Fibroblast of villous mesenchyme (primary cell): Measurements from ENCODE around the gene FAM78A. TPM values are rescaled to one million over a fixed set of nuclear protein-coding genes. Genes with fewer than 3 reads are reported as not detected.
"Not testable (repeated sequence)": the region's sequence is repeated elsewhere in the genome, so short reads cannot be mapped to it uniquely, and the experiment has no call there.

Source experiments
- DNase-seq: peaks from one replicate; pipeline ENCODE4 v3.0.0-alpha.2; 2010; ENCODE audit warnings: low read depth
- H3K4me3 ChIP-seq: 2 replicates; pipeline ENCODE4 v1.5.1; 2011; ENCODE audit warnings: low read depth, mild to moderate bottlenecking, low read length
- CTCF ChIP-seq: IDR thresholded peaks from 2 replicates; pipeline ENCODE4 v1.5.1; 2012; ENCODE audit warnings: low read depth, mild to moderate bottlenecking, low read length; ENCODE audit not compliant: insufficient read depth
- total RNA-seq: library from RNA; depleted of rRNA; stranded (reverse); fragments of >200 nt; gene quantifications from 2 replicates; pipeline ENCODE4 v1.2.3, GENCODE V29; 2012

FAM78A gene
- total RNA-seq, 1 donor: 0.43 TPM

DNA sequence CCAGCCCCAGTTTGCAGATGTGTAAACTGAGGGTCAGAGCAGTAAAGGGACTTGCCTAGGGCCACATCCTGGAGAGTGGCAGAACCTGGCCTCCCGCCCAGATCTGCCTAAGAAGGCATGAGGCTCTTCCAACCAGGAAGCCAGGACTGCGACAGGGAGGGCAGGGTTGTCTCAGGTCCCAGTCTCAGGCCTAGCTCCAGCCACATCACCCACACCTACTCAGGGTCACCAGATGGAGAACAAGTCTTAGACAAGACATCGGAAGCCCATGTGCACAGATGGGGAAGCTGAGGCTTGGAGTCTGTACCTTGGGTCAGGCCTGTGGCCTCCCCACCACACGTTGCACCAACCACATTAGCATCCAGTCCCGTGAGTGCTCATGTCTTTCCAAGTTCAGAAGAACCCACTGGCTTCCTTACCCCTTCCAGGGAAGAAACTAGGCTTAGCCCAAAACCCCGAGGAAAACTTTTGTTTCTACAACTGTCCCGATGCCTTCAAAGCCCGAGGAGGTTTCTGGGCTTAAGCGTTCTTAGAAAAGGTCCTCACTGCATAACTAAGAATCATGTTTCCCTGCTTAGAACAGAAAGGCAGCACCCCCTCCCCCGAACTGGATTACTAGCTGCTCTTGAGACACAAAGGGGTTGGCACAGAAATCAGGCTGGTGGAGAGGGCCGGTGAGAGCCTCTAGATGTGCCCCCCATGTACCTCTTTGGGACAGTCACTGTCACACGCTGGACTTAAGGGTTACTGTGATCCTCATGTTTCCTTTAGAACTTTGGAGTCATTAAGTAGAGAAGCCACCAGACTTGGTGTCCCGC lies 2.2 kb downstream of the FAM78A start:
- no peak for DNase-seq
- no peak overlapping the region for H3K4me3 ChIP-seq
- TF ChIP-seq CTCF: no peak

DNA sequence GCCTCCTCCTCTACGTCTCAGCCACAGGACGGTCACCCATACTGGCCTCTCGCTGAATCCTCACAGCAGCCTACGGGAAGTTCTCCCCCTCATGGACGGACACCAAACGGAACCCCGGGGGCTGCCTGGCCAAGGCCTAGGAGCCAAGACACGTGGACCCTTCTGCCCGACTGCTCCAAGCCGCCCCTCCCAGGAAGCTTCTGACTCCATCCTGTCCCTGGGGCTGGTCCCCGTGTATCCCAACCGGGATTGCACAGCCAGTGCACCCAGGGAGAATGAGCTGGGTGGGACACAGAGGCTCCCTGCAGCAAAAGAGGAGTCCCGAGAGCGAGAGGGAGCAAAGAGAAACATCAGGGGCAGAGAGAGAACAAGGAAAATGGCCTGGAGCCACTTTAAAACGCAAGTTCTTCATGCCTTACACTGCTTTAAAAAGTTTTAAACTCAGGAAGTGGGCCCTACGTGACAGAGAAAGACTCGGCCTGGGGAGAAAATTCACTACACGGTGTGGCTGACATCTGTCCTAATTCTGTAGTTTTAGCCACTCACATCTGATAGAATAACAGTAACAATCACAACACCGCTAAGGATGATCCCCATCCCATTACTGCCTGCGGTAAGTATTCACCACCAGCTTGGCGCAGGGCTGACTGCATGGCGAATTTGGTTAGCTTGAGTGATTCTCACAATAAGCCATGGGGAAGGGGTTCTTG lies 3.0 kb downstream of the FAM78A start:
- TF ChIP-seq CTCF: no peak
- DNase-seq: no peak
- H3K4me3 ChIP-seq: no peak overlapping the region

- TF ChIP-seq CTCF: no peak
- DNase-seq: no peak
These were observed 4.1 kb downstream of the FAM78A start for GRCh38 chr9:131272212-131272611.

GRCh38 chr9:131271506-131271931 lies 4.8 kb downstream of the FAM78A start:
- no peak overlapping the region for H3K4me3 ChIP-seq
- no peak for DNase-seq
- TF ChIP-seq CTCF: no peak

More at GRCh38 chr9:131272212-131272611, 4.1 kb downstream of the FAM78A start:
- H3K4me3 ChIP-seq: no peak overlapping the region

GRCh38 chr9:131271016-131271273 lies 5.4 kb downstream of the FAM78A start:
- DNase-seq: not testable (repeated sequence)

DNA sequence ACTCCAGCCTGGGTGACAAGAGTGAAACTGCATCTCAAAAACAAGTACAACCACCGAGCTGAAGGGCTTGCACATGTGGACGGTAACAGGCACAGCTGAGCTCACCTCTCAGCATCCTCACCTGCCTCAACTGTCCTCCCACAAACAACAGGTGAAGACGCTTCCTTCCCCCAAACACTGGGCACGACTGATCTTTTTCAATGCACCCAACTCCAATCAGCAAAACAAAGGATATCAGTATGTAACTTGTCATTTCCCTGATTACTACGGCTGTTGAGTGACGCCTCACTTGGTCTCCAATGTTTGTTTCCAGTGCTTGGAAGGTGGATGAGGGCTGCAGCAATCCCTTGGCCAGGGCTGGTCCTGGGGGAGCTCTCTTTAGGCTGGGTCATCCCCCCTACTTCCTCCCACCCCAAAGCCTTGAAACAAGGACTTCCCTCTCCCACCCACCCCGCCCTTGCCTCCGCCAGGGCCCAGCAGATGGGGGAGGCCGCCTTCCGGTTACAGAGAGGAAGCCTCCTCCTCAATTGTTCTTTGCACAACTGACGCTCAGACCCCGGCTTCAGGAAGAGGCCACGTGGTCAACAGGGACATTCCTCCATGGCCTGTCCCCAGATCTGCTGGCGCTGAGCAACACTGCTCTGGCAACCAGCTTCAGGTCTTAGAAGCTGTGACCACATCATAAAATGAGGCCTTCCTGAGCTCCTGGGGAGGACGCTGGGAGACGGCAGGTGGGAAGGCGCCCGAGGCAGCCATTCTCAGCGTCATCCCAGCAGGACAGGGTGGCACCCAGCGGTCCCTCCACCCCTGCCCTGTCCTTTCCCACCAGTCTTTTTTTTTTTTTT lies 5.9 kb downstream of the FAM78A start:
- TF ChIP-seq CTCF: no peak
- no peak for DNase-seq
- H3K4me3 ChIP-seq: no peak overlapping the region

More at GRCh38 chr9:131271016-131271273, 5.4 kb downstream of the FAM78A start:
- not testable (repeated sequence) for H3K4me3 ChIP-seq
